Heart left ventricle (tissue), 13 donors: ENCODE measurements around the gene OGFOD3.

ENCODE experiments used
- CTCF ChIP-seq, 12 donors: fragments of 200-600 bp; sonication (generic) in 4 of 12; IDR thresholded peaks; one replicate each; pipeline versions ENCODE4 v1.5.0 to v1.8.0; 2018 to 2022; ENCODE audit warnings: antibody characterized with exemption in 12 of 12, mild to moderate bottlenecking in 5 of 12
- POLR2A ChIP-seq, 2 donors: fragments of 450-650 bp; IDR thresholded peaks; one replicate each; pipeline ENCODE4 v1.6.1; 2017; ENCODE audit warnings: antibody characterized with exemption in 2 of 2, mild to moderate bottlenecking in 2 of 2, moderate library complexity in 2 of 2
- donor health status: ischemic (EF 13 %, LVEDD 7.1; RV severe dilation, severe dysfunction).
- donor health status: DM: no; HTN: yes; CAD: no.
- donor health status: DM: no; HTN: no; CAD: no.
- donor health status: ischemic (EF 25% LVEDD 6.9; RV normal size, moderate dysfunction).
- donor health status: ischemic (EF 25% LVEDD 5.7; RV mildly dilated, moderate dysfunction).
- donor health status: ischemic (EF 35%, LVEDD 5.7; RV mildly dilated, moderate dysfunction).
- donor health status: nonischemic (EF 11% LVEDD 7.7; RV severe dilation, severe dysfunction).
- donor health status: DM: yes; HTN: yes; CAD: no.
- donor health status: PGD.
- donor health status: ischemic (EF 29% LVEDD 5.4; RV normal size, mild dysfunction).
- donor health status: nonischemic (EF 23%, LVEDD 6.1; RV moderate dilation, normal function).

DNA sequence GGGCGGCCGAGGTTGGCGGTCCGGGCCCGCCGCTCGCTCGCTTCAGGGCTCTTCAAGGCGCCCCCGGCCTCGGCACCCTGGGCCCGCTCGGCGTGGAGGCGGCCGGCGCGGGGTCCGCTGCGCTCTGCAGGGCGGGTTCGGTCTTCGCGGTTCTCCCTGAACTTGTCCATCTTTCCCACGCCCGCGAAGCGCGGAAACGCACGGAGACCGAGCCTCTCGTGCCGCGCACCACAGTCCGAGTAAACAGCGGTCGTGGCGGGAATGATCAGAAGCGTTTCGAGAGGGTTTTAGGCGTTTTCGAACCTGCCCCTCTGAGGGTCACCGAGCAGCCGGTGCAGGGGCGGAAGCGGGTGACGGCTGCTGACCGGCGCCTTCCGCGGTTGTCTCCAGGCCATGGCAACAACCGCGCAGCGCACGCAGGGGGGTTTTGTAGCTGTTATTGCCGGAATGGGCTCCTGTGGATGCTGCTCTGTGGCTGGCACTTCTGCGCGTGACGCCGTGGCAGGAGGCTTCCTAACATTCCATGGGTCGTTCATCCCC is 40.6 kb upstream of the OGFOD3 start:
- TF ChIP-seq POLR2A (IDR thresholded peaks at IDR 0.05): no peak
- TF ChIP-seq CTCF (IDR thresholded peaks at IDR 0.05): no peak
